Fibroblast of skin of left quadriceps (primary cell): ENCODE measurements around the gene QRFP.

ENCODE experiments used
- DNase-seq, 2 experiments: peaks; one replicate each; pipeline ENCODE4 v3.0.0-alpha.2; 2013; ENCODE audit warnings: low read depth in 2 of 2

Gene QRFP

DNA sequence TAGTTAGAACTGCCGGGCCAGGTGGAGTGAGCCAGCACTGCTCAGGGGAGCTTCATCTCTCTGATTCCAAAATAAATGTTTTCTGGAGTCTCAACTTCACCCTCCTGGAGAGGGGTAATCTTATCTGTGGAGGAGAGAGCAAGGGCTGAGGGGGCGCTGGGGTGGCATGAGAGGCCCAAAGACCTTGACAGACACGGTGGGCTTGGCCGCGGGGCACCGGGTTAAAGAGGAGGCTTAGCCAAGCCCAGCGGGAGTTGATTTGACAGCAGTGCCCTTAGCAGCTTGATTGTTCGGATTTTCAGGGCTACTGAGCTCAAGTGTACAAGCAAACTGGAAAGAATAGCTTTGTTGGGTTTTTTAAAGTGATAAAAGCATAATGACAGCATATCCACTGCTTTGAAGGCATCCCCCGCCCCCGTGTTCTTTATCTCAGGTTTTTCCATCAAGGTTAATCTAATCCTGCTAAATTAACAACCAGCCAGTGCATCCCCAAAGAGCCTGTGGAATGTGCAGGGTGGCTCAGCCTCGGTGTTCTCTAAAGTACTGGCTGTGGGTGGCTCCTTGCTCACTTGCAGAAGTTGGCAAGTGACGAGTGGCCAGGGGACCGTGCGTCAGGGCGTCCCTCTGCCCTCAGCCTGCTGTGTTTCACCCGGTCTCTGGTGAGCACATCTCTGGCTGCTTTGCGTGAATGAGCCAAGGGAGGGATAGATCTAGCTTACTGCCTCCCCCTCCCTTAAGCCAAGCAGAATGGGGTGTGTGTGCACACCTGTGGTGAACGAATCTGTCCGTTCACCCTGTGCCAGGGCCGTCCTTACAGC lies 5.5 kb downstream of the QRFP start:
- no peak for DNase-seq

DNA sequence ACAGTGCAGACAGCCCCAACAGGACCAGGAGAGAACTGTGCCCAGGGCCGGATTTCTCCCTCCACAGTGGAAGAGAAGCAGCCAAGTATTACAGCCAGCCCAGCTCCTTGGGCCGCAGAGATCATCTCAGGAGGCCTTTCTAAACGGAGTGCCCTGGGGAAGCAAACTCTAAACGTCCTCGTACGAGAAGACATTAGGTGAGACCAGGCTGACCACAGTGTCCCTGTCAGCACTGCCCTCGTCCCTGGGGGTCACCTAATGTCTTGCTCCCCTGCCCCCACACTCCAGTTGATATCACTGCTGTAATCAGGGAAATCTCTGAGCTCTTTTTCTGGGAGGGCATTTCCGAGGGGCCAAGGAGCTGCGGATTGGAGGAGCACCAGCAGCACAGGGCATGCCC lies 6.5 kb downstream of the QRFP start:
- DNase-seq = no peak

DNA sequence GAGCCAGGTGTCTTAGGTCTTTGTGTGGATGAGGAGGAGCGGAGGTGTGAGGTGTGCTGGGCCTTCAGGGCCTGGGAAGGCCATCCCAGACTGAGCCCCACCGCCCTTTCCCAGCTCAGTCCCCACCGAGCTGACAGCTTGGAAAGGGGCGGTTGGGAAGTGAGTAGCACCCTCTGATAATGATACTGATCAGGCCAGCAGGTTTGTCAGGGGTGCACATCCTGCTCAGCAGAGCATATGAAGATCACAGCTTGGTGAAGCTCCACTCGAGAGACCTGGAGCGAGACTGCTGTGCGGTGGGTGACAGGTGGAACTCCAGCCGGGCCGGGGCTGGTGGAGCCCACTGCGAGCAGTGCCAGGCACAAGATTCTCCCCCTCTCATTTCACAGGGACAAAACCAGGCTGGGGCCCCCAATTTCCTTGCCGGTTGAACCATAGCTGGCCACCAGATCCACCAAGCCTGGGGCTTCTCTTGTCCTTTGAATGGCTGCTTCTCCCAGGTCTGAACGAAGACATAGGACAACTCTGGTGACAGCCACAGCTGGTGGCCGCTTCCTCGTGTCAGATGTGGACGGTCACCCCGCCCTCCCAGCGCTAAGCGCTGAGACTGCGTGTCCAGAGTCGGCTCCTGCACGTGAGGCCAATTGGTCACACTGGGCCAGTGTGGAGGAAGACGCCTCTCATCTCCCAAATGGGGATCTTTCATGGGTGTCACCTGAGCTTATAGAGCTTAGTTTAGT lies 8.3 kb downstream of the QRFP start:
- DNase-seq = no peak

DNA sequence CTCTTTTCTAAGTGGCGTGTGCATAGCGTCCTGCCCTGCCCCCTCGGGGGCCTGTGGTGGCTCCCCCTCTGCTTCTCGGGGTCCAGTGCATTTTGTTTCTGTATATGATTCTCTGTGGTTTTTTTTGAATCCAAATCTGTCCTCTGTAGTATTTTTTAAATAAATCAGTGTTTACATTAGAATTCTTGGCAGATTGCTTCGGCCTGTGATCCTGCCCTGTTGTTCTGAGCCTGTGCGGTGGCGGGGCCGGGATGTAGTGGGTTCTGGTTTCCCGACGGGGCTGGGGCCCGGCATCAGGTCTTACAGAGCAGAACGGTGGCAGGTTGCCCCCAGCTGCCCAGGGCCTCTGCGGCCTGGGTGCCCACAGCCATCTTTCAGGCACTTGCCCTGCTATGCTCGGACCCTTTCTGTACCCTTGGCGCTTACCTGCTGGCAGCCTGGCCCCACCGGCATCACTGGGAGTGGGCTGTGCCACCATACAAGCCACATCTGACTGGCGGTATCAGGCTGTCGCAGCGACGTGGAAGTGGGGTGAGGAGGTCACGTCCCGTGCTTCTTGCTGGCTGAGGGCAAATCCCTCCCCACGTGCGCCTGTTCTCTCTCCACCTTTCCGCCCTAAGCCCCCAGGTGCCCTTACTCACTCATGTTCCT lies 9.0 kb downstream of the QRFP start:
- DNase-seq = no peak

DNA sequence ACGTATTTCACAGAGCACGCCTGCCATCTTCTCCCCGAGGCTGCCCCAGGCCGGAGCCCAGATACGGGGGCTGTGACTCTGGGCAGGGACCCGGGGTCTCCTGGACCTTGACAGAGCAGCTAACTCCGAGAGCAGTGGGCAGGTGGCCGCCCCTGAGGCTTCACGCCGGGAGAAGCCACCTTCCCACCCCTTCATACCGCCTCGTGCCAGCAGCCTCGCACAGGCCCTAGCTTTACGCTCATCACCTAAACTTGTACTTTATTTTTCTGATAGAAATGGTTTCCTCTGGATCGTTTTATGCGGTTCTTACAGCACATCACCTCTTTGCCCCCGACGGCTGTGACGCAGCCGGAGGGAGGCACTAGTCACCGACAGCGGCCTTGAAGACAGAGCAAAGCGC lies 9.6 kb downstream of the QRFP start:
- DNase-seq = no peak

DNA sequence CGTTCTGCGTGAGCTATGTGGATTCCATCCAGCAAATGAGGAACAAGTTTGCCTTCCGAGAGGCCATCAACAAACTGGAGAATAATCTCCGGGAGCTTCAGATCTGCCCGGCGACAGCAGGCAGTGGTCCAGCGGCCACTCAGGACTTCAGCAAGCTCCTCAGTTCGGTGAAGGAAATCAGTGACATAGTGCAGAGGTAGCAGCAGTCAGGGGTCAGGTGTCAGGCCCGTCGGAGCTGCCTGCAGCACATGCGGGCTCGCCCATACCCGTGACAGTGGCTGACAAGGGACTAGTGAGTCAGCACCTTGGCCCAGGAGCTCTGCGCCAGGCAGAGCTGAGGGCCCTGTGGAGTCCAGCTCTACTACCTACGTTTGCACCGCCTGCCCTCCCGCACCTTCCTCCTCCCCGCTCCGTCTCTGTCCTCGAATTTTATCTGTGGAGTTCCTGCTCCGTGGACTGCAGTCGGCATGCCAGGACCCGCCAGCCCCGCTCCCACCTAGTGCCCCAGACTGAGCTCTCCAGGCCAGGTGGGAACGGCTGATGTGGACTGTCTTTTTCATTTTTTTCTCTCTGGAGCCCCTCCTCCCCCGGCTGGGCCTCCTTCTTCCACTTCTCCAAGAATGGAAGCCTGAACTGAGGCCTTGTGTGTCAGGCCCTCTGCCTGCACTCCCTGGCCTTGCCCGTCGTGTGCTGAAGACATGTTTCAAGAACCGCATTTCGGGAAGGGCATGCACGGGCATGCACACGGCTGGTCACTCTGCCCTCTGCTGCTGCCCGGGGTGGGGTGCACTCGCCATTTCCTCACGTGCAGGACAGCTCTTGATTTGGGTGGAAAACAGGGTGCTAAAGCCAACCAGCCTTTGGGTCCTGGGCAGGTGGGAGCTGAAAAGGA lies 10.9 kb downstream of the QRFP start:
- no peak for DNase-seq

DNA sequence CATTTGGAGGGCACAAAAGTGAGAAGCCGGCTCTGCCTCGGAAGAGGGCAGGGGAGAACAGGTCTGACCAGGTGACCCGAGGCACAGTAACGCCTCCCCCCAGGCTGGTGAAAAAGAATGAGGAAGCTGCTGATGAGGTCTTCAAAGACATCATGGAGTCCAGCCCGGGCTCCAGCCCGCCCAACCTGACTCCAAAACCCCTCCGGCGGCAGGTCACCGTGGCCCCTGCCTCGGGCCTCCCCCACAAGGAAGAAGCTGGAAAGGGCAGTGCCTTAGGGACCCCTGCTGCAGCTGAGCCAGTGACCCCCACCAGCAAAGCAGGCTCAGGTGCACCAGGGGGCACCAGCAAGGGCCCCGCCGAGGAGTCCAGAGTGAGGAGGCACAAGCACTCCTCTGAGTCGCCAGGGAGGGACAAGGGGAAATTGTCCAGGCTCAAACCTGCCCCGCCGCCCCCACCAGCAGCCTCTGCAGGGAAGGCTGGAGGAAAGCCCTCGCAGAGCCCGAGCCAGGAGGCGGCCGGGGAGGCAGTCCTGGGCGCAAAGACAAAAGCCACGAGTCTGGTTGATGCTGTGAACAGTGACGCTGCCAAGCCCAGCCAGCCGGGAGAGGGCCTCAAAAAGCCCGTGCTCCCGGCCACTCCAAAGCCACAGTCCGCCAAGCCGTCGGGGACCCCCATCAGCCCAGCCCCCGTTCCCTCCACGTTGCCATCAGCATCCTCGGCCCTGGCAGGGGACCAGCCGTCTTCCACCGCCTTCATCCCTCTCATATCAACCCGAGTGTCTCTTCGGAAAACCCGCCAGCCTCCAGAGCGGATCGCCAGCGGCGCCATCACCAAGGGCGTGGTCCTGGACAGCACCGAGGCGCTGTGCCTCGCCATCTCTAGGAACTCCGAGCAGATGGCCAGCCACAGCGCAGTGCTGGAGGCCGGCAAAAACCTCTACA lies 11.8 kb downstream of the QRFP start:
- no peak for DNase-seq

DNA sequence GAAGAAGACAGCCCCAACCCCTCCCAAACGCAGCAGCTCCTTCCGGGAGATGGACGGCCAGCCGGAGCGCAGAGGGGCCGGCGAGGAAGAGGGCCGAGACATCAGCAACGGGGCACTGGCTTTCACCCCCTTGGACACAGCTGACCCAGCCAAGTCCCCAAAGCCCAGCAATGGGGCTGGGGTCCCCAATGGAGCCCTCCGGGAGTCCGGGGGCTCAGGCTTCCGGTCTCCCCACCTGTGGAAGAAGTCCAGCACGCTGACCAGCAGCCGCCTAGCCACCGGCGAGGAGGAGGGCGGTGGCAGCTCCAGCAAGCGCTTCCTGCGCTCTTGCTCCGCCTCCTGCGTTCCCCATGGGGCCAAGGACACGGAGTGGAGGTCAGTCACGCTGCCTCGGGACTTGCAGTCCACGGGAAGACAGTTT lies 12.5 kb downstream of the QRFP start:
- no peak for DNase-seq

DNA sequence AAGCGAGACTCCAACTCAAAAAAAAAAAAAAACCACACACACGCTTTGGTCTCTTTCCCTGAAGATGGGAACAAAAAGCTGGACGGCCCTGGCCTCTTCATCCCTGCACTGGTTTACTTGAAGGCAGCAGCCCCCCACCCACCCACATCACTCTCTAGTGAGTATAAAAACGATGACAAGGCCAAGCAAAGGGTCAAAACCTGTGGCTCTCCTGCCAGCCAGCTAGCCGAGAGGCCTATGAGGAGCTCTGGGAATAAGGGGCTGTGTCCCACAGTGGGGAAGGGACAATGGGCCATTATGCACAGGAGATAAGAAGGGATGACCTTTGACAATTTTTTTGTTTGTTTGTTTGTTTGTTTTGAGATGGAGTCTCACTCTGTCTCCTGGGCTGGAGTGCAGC lies 13.1 kb downstream of the QRFP start:
- DNase-seq = no peak

DNA sequence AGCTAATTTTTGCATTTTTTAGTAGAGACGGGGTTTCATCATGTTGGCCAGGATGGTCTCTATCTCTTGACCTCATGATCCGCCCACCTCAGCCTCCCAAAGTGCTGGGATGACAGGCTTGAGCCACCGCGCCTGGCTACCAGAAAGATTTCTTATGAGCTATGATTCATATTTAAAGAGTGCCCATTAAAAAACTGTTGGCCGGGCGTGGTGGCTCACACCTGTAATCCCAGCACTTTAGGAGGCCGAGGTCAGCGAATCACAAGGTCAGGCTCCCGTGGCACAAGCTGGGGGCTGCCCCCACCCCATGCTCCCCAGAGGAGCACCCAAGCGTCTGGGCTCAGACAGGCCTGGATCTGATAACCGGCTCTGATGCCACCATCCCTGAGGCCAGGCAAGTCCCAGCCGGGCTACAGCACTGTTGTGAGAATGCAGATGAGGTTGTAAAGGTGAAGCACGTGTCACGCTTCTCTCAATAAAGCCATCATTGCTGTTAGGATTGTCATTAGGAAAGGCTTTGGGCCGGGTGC lies 13.9 kb downstream of the QRFP start:
- no peak for DNase-seq

DNA sequence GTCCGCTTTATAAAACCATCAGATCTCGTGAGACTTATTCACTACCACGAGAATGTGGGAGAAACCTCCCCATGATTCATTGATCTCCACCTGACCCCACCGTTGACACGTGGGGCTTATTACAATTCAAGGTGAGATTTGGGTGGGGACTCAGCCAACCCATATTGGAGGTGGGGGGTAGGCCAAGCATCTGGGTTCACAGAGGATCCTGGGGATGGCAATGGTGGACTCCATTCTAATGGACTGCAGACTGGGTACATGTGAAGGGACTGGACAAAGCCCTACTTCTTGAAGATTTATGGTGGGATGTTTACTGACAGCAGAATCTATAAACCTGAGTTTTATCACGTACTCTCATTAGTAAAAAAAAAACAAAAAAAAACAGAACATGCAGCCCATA lies 15.1 kb downstream of the QRFP start:
- no peak for DNase-seq

DNA sequence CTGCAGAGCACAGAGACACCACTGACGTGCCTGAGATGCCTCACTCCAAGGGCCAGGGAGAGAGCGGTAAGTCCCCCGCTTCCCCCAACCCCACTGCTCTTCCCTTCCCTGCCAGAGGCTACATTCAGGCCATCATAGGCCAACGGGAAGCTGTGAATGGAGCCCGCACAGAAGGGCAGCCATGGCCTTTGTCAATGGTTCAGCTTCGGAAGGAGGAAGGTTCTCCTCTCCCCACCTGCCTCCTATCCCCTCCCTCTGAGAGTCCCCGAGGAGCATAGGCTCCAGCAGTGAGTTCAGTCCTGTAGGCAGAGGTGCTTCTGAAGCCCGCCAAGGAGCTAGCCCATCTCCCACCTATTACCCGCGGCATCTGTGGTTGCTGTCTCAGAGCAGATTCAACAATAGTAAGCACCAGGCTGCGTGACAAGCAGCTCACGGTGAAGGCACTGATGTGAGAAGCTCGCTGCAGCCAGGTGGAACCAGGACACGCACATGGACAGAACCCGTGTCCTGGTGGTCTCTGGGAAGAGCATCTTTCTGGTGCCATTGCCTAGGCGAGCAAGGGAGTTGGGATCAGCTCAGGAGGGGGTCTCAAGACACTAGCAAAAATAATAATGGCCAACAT lies 15.9 kb downstream of the QRFP start:
- DNase-seq = no peak

DNA sequence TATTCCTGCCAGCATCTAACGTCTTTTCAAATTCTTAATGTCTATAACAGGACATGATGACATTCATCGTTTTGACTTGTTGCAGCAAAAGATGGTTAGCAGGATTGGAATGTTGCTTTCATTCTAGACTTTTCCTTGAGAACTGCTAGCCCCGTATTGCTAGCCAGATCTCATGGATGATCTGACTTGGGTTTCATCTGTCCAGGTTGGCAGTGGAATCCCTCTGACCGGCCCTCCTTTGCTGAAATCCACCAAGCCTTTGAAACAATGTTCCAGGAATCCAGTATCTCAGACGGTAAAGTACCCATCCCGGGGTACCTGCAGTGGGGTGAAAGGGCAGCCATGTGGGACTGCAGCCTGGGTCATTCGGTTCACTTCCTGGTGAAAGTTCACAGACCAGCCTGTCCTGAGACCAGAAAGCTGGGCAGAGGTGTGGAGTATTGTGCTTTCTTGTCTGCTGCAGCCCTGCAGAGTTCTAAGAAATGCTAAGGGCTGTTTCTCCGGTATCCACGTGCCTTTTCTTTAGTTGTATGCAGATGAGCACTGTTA lies 16.7 kb downstream of the QRFP start:
- no peak for DNase-seq

DNA sequence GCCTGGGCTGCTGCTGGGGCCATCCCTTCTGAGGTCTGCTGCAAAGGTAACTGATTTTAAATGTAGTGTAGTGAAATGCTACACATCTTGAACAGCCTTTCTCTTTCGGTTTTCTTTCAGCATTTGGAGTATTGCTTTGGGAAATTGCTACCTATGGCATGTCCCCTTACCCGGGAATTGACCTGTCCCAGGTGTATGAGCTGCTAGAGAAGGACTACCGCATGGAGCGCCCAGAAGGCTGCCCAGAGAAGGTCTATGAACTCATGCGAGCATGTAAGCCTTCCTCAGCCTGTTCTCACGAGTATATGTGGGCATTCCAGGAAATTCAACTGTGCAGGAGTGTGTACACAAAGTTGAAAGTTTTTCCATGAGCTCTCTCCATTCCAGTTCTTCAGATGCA lies 18.3 kb downstream of the QRFP start:
- DNase-seq = no peak

DNA sequence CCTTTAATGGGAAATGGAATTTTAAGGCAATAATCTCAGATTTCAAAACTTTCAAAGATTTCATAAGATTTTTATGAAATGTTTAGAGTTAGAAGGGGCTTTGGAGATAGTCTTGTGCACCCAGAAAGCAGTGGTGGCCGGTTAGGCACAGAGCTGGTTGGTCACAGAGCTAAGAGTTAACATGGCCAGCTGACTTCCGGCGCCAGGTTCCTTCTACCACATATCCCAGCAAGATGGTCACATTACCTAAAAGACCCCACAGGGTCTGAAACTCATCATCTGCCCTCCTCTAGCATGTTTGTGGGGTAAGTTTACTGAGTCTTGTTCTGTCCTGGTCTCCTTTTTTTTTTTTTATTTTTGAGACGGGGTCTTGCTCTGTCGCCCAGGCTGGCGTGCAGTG lies 19.3 kb downstream of the QRFP start:
- DNase-seq = no peak

DNA sequence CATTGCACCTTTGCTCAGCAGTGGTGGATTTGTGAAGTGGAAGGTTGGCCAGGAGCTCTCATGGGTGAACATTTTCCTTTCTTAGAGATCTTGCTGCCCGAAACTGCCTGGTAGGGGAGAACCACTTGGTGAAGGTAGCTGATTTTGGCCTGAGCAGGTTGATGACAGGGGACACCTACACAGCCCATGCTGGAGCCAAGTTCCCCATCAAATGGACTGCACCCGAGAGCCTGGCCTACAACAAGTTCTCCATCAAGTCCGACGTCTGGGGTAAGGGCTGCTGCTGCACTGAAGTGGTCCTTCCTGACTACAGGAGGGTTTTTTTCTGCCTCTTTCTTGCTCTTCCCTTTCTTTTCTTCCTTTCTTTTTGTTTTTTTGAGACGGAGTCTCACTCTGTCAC lies 21.8 kb downstream of the QRFP start:
- no peak for DNase-seq

DNA sequence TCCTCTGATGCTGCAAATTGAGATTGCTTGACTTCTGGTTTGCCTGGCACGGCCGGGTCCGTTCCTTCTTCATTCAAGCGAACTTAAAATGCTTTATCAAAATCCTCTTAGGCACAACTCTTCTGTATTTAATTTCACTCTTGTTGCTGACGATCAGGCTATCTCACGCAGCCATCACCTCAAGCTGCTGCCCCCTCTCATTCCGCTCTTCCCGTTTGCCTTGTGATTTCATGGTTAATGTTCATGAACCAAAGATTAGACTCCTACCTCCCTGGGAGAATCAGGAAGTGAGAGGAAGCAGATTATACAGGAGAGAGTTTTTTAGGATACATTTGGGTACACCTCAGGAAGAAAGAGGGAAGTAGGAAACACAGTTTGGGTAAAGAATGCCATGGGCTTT lies 22.6 kb downstream of the QRFP start:
- no peak for DNase-seq

DNA sequence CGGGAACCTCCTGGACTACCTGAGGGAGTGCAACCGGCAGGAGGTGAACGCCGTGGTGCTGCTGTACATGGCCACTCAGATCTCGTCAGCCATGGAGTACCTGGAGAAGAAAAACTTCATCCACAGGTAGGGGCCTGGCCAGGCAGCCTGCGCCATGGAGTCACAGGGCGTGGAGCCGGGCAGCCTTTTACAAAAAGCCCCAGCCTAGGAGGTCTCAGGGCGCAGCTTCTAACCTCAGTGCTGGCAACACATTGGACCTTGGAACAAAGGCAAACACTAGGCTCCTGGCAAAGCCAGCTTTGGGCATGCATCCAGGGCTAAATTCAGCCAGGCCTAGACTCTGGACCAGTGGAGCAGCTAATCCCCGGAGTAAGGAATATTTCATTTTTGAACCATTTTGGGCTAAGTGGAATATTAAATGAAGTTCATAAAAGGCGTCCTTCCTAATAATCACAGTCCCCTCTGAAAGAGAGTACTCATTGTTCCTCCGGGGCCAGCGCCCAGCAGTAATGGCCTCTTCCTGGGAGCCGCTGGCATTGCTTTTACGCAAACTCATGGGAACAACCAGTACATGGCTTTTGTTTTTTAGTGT lies 23.6 kb downstream of the QRFP start:
- no peak for DNase-seq

DNA sequence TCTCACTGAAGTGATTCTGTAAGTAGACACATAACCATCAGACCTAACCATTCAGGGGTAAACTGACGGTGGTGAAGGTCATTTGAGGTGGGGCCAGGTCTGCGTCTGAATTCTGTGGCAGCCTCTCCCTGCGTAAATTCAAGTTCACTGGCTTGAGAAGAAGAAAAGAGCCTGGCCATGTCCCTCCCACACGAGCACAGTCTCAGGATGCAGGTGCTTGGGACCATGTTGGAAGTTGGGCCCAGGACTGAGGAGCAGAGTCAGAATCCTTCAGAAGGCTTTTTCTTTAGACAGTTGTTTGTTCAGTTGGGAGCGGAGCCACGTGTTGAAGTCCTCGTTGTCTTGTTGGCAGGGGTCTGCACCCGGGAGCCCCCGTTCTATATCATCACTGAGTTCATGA lies 24.1 kb downstream of the QRFP start:
- no peak for DNase-seq
